ENCODE measurements around the gene BICD1.

Gene BICD1

GRCh38 chr12:32131666-32132065 lies 25.0 kb downstream of the BICD1 start:
- H3K27me3 ChIP-seq, result no peaks in the 10 kb centered on the region

GRCh38 chr12:32134101-32134888 lies 27.6 kb downstream of the BICD1 start:
- DNase-seq, result no peak
- Histone ChIP-seq H3K9me3 (no peaks in the 10 kb centered on the region), H3K36me3 (no peaks in the 10 kb centered on the region), H3K4me1 (peaks cover 0 to 11% (median 5%) of the 10 kb centered on the region in 4 donors), H3K27me3 (no peaks in the 10 kb centered on the region), H3K4me3 (no peak overlapping the region), H3K27ac (peak overlapping the region in 1 of 2 donors; percentile 38)
- intact Hi-C loops (cut with DNase I; ENCODE audit: low total_unique reads), result no loop called here
- TF ChIP-seq, protein P1, sequence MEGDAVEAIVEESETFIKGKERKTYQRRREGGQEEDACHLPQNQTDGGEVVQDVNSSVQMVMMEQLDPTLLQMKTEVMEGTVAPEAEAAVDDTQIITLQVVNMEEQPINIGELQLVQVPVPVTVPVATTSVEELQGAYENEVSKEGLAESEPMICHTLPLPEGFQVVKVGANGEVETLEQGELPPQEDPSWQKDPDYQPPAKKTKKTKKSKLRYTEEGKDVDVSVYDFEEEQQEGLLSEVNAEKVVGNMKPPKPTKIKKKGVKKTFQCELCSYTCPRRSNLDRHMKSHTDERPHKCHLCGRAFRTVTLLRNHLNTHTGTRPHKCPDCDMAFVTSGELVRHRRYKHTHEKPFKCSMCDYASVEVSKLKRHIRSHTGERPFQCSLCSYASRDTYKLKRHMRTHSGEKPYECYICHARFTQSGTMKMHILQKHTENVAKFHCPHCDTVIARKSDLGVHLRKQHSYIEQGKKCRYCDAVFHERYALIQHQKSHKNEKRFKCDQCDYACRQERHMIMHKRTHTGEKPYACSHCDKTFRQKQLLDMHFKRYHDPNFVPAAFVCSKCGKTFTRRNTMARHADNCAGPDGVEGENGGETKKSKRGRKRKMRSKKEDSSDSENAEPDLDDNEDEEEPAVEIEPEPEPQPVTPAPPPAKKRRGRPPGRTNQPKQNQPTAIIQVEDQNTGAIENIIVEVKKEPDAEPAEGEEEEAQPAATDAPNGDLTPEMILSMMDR (IDR thresholded peaks at IDR 0.05), result no peak

More at GRCh38 chr12:32131666-32132065, 25.0 kb downstream of the BICD1 start:
- no peak for DNase-seq
- Histone ChIP-seq H3K36me3 (no peaks in the 10 kb centered on the region), H3K4me1 (peaks cover 0 to 11% (median 5%) of the 10 kb centered on the region in 4 donors), H3K4me3 (no peak overlapping the region), H3K27ac (no peak overlapping the region), H3K9me3 (no peaks in the 10 kb centered on the region)
- intact Hi-C loops (cut with DNase I; ENCODE audit: low total_unique reads), result no loop called here
- TF ChIP-seq, protein P1 (IDR thresholded peaks at IDR 0.05), result no peak

DNA sequence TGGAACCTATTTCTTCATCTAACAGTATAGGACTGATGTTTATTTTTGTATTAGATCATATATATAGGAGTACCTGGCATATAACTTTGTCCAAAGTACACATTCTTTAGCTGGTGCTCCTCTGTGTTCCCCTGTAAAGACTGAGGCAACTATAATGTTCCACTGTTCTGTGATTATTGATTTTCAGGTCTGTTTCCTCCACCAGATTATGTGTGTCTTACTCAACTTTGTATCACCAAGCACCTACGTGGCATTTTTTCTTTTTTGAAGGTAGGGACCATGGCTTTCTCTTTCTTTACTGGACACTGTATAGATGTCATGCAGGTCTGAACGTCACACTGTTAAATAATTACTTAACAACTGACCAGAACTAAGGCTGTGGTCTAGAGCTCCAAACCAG lies 29.3 kb downstream of the BICD1 start:
- Histone ChIP-seq H3K36me3 (no peaks in the 10 kb centered on the region), H3K27me3 (no peaks in the 10 kb centered on the region), H3K4me3 (no peak overlapping the region), H3K9me3 (no peaks in the 10 kb centered on the region), H3K27ac (no peak overlapping the region), H3K4me1 (peaks cover 0 to 11% (median 5%) of the 10 kb centered on the region in 4 donors)
- DNase-seq, result no peak
- TF ChIP-seq, protein P1 (IDR thresholded peaks at IDR 0.05), result no peak
- intact Hi-C loops (cut with DNase I; ENCODE audit: low total_unique reads), result no loop called here

GRCh38 chr12:32136404-32136803 lies 29.8 kb downstream of the BICD1 start:
- Histone ChIP-seq H3K27ac (no peak overlapping the region), H3K4me1 (peaks cover 0 to 11% (median 5%) of the 10 kb centered on the region in 4 donors), H3K27me3 (no peaks in the 10 kb centered on the region), H3K36me3 (no peaks in the 10 kb centered on the region), H3K4me3 (no peak overlapping the region), H3K9me3 (no peaks in the 10 kb centered on the region)
- TF ChIP-seq, protein P1 (IDR thresholded peaks at IDR 0.05), result no peak
- intact Hi-C loops (cut with DNase I; ENCODE audit: low total_unique reads), result no loop called here
- no peak for DNase-seq

DNA sequence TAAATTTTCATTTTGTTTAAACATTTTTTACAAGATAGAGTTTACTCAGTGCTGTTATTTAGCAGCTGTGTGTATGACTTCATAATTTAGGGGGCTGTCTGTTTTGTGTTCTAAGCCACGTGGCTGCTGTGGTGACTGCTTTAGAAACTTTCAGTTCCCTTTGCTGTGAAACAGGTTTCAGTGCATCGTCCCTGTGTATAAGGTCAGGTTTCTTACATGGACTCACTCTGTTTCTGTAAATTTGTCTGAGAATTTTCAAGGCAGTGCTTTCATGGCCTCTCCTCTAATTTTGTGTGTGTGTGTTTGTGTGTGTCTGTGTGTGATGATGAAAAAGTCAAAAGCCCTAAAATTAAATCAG lies 32.4 kb downstream of the BICD1 start:
- H3K4me3 ChIP-seq, result peak overlapping the region in 1 of 2 donors; percentile 17
- no peak for DNase-seq
- H3K4me1 ChIP-seq, result peaks cover 0 to 7% (median 2%) of the 10 kb centered on the region in 4 donors
- no peaks in the 10 kb centered on the region for H3K36me3 ChIP-seq
- TF ChIP-seq, protein P1 (IDR thresholded peaks at IDR 0.05), result no peak
- H3K27ac ChIP-seq, result no peak overlapping the region
- no peaks in the 10 kb centered on the region for H3K9me3 ChIP-seq
- no peaks in the 10 kb centered on the region for H3K27me3 ChIP-seq
- intact Hi-C loops (cut with DNase I; ENCODE audit: low total_unique reads), result no loop called here

Measured in tibial artery (tissue), 4 donors.